HEK293 (cell line): Measurements from ENCODE around the gene CCR5AS.

Experiments used
- CTCF ChIA-PET: fragments of 350-600 bp; formaldehyde crosslinking; extraction: SDS; loops from one replicate; lab custom pipeline; 2021; ENCODE audit warnings: antibody characterized with exemption; lab: Yijun Ruan, JAX
- POLR2A ChIA-PET: fragments of 300-600 bp; formaldehyde crosslinking; extraction: SDS; loops from one replicate; lab custom pipeline; 2020; ENCODE audit warnings: antibody characterized with exemption, inconsistent platforms; lab: Yijun Ruan, JAX
- H3K27ac ChIP-seq: fragments of 200-500 bp; sonication (Bioruptor generic); 2 replicates; pipeline ENCODE4 v1.5.1; 2014; ENCODE audit warnings: low read depth, low read length, control low read depth, inconsistent platforms; ENCODE audit errors: extremely low read depth
- H3K36me3 ChIP-seq, 2 experiments: fragments of 200-500 bp in 1 of 2; sonication (Bioruptor generic) in 1 of 2; 1 replicate in 1 of 2; 2 replicates in 1 of 2; pipeline ENCODE4 v1.5.1; 2014 to 2017; ENCODE audit warnings: inconsistent platforms in 2 of 2, low read length in 2 of 2; ENCODE audit not compliant: control insufficient read depth in 2 of 2, insufficient read depth in 1 of 2
- H3K4me1 ChIP-seq: fragments of 200-500 bp; sonication (Bioruptor generic); 2 replicates; pipeline ENCODE4 v1.5.1; 2014; ENCODE audit warnings: mild to moderate bottlenecking, low read length, inconsistent platforms; ENCODE audit not compliant: control insufficient read depth, insufficient read depth
- H3K4me3 ChIP-seq: 2 replicates; pipeline ENCODE4 v1.5.1; 2011; ENCODE audit warnings: low read depth, mild to moderate bottlenecking, control low read depth, low read length, moderate library complexity
- H3K9me3 ChIP-seq: fragments of 200-500 bp; sonication (Bioruptor generic); 2 replicates; pipeline ENCODE4 v1.5.1; 2014; ENCODE audit warnings: low read depth, low read length, inconsistent platforms; ENCODE audit not compliant: control insufficient read depth, insufficient read depth
- BCL11A ChIP-seq: fragments of 450-650 bp; formaldehyde crosslinking; IDR thresholded peaks from 2 replicates; pipeline ENCODE4 v1.5.1; 2016; ENCODE audit warnings: low read depth, missing biosample characterization, missing genetic modification characterization
- CTCF ChIP-seq: fragments of 450-650 bp; formaldehyde crosslinking; IDR thresholded peaks from 2 replicates; pipeline ENCODE4 v1.5.1; 2016; ENCODE audit warnings: missing biosample characterization, missing genetic modification characterization
- KLF1 ChIP-seq: fragments of 450-650 bp; formaldehyde crosslinking; IDR thresholded peaks from 2 replicates; pipeline ENCODE4 v1.5.1; 2016; ENCODE audit warnings: missing biosample characterization, missing genetic modification characterization
- PRDM10 ChIP-seq: fragments of 450-650 bp; formaldehyde crosslinking; IDR thresholded peaks from 2 replicates; pipeline ENCODE4 v1.5.1; 2016; ENCODE audit warnings: missing biosample characterization, missing genetic modification characterization
- SETDB1 ChIP-seq: IDR thresholded peaks from one replicate; pipeline ENCODE4 v1.6.1; 2017; ENCODE audit warnings: mild to moderate bottlenecking, low read length, moderate library complexity, mixed read lengths; ENCODE audit not compliant: insufficient read length
- YY1 ChIP-seq: fragments of 450-650 bp; formaldehyde crosslinking; IDR thresholded peaks from 2 replicates; pipeline ENCODE4 v1.5.1; 2018; ENCODE audit warnings: missing biosample characterization, missing genetic modification characterization
- YY2 ChIP-seq: fragments of 450-650 bp; formaldehyde crosslinking; IDR thresholded peaks from 2 replicates; pipeline ENCODE4 v1.5.1; 2016; ENCODE audit warnings: missing biosample characterization, missing genetic modification characterization
- ZBTB7A ChIP-seq: fragments of 450-650 bp; formaldehyde crosslinking; IDR thresholded peaks from 2 replicates; pipeline ENCODE4 v1.5.1; 2016; ENCODE audit warnings: low read depth, missing biosample characterization, missing genetic modification characterization
- ZNF404 ChIP-seq: fragments of 450-650 bp; formaldehyde crosslinking; IDR thresholded peaks from 2 replicates; pipeline ENCODE4 v1.5.1; 2017; ENCODE audit warnings: missing biosample characterization, missing genetic modification characterization
- ZNF621 ChIP-seq: fragments of 450-650 bp; formaldehyde crosslinking; IDR thresholded peaks from 2 replicates; pipeline ENCODE4 v1.5.1; 2017; ENCODE audit warnings: missing biosample characterization, missing genetic modification characterization
- ZNF626 ChIP-seq: fragments of 450-650 bp; sonication (Bioruptor Pico); formaldehyde crosslinking; IDR thresholded peaks from 2 replicates; pipeline ENCODE4 v1.5.1; 2018; ENCODE audit warnings: missing biosample characterization, missing genetic modification characterization, inconsistent platforms
- ZNF639 ChIP-seq: fragments of 450-650 bp; formaldehyde crosslinking; IDR thresholded peaks from 2 replicates; pipeline ENCODE4 v1.5.1; 2016; ENCODE audit warnings: missing biosample characterization, missing genetic modification characterization
- ZNF791 ChIP-seq: fragments of 450-650 bp; formaldehyde crosslinking; IDR thresholded peaks from 2 replicates; pipeline ENCODE4 v1.5.1; 2016; ENCODE audit warnings: missing biosample characterization, missing genetic modification characterization
- ZNF830 ChIP-seq: fragments of 450-650 bp; IDR thresholded peaks from 2 replicates; pipeline ENCODE4 v1.5.0; 2018; ENCODE audit warnings: missing biosample characterization, missing genetic modification characterization, low read depth, mild to moderate bottlenecking, moderate library complexity
- TF ChIP-seq, protein P1 (sequence below): fragments of 450-650 bp; formaldehyde crosslinking; IDR thresholded peaks from 2 replicates; pipeline ENCODE4 v1.5.1; 2016; ENCODE audit warnings: missing biosample characterization, missing genetic modification characterization
- TF ChIP-seq, protein P2 (sequence below): fragments of 450-650 bp; formaldehyde crosslinking; IDR thresholded peaks from 2 replicates; pipeline ENCODE4 v1.5.1; 2016; ENCODE audit warnings: missing biosample characterization, missing genetic modification characterization, low read depth

CCR5AS gene

DNA sequence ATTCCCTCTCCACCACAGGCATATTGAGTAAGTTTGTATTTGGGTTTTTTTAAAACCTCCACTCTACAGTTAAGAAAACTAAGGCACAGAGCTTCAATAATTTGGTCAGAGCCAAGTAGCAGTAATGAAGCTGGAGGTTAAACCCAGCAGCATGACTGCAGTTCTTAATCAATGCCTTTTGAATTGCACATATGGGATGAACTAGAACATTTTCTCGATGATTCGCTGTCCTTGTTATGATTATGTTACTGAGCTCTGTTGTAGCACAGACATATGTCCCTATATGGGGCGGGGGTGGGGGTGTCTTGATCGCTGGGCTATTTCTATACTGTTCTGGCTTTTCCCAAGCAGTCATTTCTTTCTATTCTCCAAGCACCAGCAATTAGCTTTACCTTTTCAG is 37.7 kb downstream of the CCR5AS start:
- CTCF ChIA-PET = interaction anchor here (0.9 to 4.6 kb wide), 7 partner anchors 9 to 430 kb away, joined by 3 to 21 read pairs (median 4); partner anchors contain the start of gene CCR2
- no peaks in the 10 kb centered on the region for H3K36me3 ChIP-seq
- POLR2A ChIA-PET = no interaction called here

DNA sequence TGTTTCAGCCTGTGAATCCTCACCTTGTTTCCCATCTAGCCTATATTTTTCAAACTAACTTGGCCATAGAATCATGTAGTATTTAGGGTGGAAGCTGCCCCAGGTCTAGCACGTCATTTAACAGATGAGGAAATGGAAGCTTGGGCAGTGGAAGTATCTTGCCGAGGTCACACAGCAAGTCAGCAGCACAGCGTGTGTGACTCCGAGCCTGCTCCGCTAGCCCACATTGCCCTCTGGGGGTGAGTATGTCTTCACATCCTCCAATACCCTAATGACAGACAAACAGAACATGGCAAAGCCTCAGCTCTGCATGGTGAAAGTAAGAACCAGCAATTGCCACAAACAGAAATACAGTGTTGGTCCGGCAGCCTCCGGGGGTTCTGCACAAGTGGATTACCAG is 38.3 kb downstream of the CCR5AS start:
- CTCF ChIA-PET = interaction anchor here (0.8 to 4.6 kb wide), 9 partner anchors 10 to 290 kb away, joined by 3 to 21 read pairs (median 4); partner anchors contain the start of gene CCR2
- POLR2A ChIA-PET = no interaction called here
- no peaks in the 10 kb centered on the region for H3K4me1 ChIP-seq
- no peak for TF ChIP-seq SETDB1
- TF ChIP-seq CTCF (tag by site-specific recombination) = 0 out of 2 replicates have a peak, but pooled peaks have one; percentile 17
- no peak for TF ChIP-seq YY1 (tag by site-specific recombination)
- TF ChIP-seq, all 188 proteins: peak for 1
- Histone ChIP-seq H3K36me3 (no peaks in the 10 kb centered on the region), H3K9me3 (no peaks in the 10 kb centered on the region), H3K27ac (no peak overlapping the region), H3K4me3 (no peak overlapping the region)

More for the DNA sequence above, 37.7 kb downstream of the CCR5AS start:
- H3K27ac ChIP-seq = no peak overlapping the region
- TF ChIP-seq, protein P1, sequence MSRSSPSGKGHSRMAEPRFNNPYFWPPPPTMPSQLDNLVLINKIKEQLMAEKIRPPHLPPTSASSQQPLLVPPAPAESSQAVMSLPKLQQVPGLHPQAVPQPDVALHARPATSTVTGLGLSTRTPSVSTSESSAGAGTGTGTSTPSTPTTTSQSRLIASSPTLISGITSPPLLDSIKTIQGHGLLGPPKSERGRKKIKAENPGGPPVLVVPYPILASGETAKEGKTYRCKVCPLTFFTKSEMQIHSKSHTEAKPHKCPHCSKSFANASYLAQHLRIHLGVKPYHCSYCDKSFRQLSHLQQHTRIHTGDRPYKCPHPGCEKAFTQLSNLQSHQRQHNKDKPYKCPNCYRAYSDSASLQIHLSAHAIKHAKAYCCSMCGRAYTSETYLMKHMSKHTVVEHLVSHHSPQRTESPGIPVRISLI (tag by site-specific recombination) = no peak
- no peak for TF ChIP-seq ZNF639 (tag by site-specific recombination)
- TF ChIP-seq ZNF830 (tag by site-specific recombination) = no peak
- TF ChIP-seq ZNF404 (tag by site-specific recombination) = no peak
- TF ChIP-seq BCL11A (tag by site-specific recombination) = no peak
- no peak for TF ChIP-seq ZNF791
- TF ChIP-seq ZNF621 (tag by site-specific recombination) = no peak
- TF ChIP-seq YY2 (tag by site-specific recombination) = no peak
- TF ChIP-seq ZNF626 (tag by site-specific recombination) = no peak
- no peak for TF ChIP-seq PRDM10
- TF ChIP-seq YY1 (tag by site-specific recombination) = no peak
- H3K9me3 ChIP-seq = no peaks in the 10 kb centered on the region
- H3K4me3 ChIP-seq = no peak overlapping the region
- no peaks in the 10 kb centered on the region for H3K4me1 ChIP-seq

DNA sequence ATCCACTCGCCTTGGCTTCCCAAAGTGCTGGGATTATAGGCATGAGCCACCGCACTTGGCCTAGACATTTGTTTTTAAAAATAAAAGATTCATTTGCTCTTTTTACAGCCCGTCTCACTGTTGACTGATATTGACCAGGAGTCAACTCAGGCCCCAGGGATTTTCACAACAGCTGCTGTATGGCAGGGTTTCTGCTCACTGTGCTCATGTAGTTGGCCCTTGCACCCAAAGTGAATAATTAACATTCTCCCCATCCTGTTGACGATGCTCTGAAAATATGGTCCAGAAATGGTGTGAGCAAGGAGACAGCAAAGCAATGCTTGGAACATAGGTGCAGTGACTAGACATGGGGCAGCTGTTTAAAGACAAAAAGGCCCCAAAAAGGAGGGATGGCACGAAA is 39.1 kb downstream of the CCR5AS start:
- POLR2A ChIA-PET = no interaction called here
- no peaks in the 10 kb centered on the region for H3K4me1 ChIP-seq

More for the DNA sequence above, 39.1 kb downstream of the CCR5AS start:
- H3K4me3 ChIP-seq = no peak overlapping the region
- TF ChIP-seq ZBTB7A (tag by site-specific recombination) (no peak), KLF1 (tag by site-specific recombination) (no peak)
- TF ChIP-seq, protein P2, sequence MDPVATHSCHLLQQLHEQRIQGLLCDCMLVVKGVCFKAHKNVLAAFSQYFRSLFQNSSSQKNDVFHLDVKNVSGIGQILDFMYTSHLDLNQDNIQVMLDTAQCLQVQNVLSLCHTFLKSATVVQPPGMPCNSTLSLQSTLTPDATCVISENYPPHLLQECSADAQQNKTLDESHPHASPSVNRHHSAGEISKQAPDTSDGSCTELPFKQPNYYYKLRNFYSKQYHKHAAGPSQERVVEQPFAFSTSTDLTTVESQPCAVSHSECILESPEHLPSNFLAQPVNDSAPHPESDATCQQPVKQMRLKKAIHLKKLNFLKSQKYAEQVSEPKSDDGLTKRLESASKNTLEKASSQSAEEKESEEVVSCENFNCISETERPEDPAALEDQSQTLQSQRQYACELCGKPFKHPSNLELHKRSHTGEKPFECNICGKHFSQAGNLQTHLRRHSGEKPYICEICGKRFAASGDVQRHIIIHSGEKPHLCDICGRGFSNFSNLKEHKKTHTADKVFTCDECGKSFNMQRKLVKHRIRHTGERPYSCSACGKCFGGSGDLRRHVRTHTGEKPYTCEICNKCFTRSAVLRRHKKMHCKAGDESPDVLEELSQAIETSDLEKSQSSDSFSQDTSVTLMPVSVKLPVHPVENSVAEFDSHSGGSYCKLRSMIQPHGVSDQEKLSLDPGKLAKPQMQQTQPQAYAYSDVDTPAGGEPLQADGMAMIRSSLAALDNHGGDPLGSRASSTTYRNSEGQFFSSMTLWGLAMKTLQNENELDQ (tag by site-specific recombination) = no peak
- TF ChIP-seq, all 188 proteins: peak for 0
- CTCF ChIA-PET = interaction anchor here (0.6 to 0.9 kb wide), 4 partner anchors 88 to 1158 kb away, joined by 3 to 4 read pairs (median 3); no protein-coding TSS in a partner anchor
- Histone ChIP-seq H3K36me3 (no peaks in the 10 kb centered on the region), H3K27ac (no peak overlapping the region), H3K9me3 (no peaks in the 10 kb centered on the region)
